LNCAP (cell line): ENCODE results near the gene POLK.

Experiments
- TF ChIP-seq, protein P1 (sequence below): fragments of 450-650 bp; IDR thresholded peaks from 2 replicates; pipeline ENCODE4 v1.5.1; 2017; ENCODE audit warnings: mild to moderate bottlenecking

Gene POLK

DNA sequence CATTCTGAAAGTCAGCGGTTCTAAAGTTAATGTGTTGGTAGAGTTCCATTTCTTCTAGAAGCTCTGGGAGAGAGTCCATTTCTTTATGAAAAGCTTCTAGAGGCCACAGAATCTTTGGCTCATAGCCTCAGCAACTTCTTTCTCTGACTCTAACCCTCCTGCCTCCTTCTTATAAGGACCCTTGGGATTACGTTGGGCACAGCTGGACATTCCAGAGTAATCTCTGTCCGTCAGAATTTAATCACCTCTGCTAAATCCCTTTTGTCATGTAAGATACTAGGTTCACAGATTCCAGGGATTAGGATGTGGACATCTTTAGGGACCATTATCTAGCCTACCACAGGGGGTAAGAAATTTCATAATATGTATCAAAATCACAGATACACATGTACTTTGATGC is 77.0 kb downstream of the POLK start:
- TF ChIP-seq, protein P1, sequence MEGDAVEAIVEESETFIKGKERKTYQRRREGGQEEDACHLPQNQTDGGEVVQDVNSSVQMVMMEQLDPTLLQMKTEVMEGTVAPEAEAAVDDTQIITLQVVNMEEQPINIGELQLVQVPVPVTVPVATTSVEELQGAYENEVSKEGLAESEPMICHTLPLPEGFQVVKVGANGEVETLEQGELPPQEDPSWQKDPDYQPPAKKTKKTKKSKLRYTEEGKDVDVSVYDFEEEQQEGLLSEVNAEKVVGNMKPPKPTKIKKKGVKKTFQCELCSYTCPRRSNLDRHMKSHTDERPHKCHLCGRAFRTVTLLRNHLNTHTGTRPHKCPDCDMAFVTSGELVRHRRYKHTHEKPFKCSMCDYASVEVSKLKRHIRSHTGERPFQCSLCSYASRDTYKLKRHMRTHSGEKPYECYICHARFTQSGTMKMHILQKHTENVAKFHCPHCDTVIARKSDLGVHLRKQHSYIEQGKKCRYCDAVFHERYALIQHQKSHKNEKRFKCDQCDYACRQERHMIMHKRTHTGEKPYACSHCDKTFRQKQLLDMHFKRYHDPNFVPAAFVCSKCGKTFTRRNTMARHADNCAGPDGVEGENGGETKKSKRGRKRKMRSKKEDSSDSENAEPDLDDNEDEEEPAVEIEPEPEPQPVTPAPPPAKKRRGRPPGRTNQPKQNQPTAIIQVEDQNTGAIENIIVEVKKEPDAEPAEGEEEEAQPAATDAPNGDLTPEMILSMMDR = no peak

DNA sequence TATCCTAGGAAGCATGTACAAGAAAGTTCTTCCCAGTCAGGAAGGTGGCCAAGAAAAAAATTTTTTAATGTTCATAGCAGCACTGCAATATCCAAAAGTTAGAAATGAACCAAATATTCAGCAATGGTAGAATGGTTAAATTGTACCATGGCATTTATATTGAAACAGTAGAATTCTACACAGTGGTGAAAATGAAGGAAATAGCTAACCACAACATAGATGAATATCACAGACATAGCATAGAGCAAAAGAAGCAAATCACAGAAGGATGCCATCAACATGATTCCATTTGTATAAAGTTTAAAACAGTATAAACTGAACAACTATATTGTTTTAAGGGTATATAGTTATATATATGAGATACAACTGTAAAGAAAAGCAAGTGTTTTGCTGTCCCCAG is 88.8 kb downstream of the POLK start:
- TF ChIP-seq, protein P1 = no peak

DNA sequence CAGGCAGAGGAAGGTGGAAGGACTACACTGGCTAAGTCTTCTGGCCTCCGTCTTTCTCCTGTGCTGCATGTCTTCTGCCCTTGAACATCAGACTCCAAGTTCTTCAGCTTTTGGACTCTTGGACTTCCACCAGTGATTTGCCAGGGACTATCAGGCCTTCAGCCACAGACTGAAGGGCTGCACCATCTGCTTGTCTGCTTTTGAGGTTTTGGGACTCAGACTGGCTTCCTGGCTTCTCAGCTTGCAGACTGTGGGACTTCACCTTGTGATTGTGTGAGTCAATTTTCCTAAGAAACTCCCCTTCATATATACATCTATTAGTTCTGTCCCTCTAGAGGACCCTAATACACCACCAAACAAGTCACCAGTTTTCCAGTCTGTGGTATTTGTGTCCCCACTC is 89.9 kb downstream of the POLK start:
- TF ChIP-seq, protein P1 = no peak

DNA sequence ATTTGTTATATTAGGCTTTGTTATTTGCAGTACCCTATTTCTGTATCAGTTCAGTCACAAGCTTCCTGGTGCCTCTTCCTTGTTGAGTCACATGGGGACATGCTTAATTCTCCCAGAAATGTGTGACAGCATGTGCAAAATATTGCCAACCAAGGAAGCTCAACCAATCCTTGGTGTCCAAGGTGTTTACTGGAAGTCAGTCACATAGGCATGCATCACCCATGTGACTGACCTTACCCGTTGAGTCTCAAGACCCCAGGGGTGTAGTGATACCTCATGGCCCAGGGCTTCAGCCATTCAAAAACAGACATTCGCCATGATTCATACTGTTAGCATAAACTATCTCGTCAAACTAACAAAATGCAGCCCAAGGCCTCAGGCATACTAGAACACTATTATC is 90.3 kb downstream of the POLK start:
- TF ChIP-seq, protein P1 = no peak

DNA sequence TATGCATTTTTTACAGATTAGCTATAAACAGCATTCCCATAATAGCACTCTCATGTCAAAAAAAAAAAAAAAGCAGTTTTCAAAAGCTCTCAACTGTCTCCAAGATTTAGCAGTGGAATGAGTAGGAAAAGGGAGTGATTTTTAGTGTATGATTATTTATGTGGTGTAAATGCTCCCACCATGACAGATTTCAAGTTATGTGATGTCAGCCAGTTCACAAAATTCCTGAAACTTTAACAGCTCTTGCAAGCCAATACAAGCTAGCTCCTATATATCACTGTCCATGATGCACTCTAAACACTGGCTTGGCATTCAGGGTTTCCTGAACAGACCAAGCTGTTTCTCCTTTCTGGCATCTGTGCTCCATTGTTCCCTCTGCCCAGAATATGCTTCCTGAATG is 91.7 kb downstream of the POLK start:
- TF ChIP-seq, protein P1 = no peak

DNA sequence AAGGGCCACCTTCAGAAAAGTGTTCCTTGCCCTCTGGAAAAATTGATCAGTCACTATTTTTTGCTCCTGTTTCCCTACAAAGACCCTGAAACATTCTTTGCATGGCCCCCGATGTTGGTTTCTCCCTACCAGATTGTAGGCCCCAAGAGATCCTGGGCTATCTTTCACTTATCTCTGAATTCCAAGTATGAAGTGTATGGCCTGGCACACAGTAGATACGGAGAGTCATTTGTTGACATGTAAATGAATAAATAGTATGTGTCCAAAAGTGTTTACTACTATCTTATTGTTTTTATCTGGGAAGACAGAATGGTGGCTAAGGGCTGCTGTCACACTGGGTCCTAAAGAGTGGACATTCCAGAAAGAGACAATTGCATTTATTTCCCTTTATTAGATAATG is 92.1 kb downstream of the POLK start:
- TF ChIP-seq, protein P1 = no peak

DNA sequence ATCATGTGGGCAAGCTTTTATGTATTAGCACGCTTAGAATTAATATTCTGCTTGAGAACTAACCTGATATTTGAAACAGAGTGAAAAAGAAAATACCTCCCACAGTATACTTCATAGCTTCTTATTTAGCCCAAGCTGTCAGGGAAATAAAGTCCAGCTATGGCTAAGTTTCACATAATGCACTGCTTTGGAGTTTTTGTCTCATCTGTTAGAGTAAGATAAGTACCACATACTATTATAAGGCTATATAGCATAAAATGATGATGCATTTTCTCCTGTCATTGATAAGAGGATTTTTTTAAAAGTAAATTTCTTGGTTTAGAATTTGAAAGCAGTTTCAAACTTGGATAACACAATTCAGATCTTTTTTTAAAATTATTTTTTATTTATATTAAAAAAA is 97.2 kb downstream of the POLK start:
- TF ChIP-seq, protein P1 = no peak

DNA sequence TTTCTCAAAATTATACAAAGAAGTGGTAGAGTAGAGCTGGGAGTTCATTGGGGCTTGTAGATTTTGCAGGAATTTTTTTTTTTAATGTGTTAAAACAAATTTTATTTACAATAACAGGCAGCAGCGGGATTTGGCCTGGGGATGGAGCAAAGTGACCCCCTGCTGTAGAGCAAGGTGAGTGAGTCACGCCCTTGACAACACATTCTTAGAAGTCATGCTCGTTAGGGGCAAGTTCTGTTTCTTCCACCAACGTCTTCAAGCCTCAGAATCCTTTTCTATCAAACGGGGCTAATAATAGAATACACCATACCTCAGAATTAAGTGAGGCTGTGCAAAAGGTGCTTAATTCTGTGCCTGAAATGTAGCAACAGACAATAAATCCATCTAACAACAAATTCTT is 98.5 kb downstream of the POLK start:
- TF ChIP-seq, protein P1 = no peak
